Right atrium auricular region (tissue), 2 donors: ENCODE data around the gene SIAH3. TPM values are rescaled to one million over a fixed set of nuclear protein-coding genes. Genes with fewer than 3 reads are reported as not detected.
"Not testable (repeated sequence)": the region's sequence is repeated elsewhere in the genome, so short reads cannot be mapped to it uniquely, and the experiment has no call there.

ENCODE experiments used
- DNase-seq: peaks from one replicate; pipeline ENCODE4 v3.0.0-alpha.2; 2019; ENCODE audit warnings: low spot score
- H3K27ac ChIP-seq, 2 donors: fragments of 200-600 bp; sonication (generic); 1 replicate in 1 of 2; 2 replicates in 1 of 2; pipeline ENCODE4 v1.5.1; 2016 to 2019
- H3K27me3 ChIP-seq, 2 donors: fragments of 200-600 bp; sonication (generic); one replicate each; pipeline versions ENCODE4 v1.5.1 to v1.6.0; 2017 to 2019
- H3K36me3 ChIP-seq: fragments of 200-600 bp; sonication (generic); one replicate; pipeline ENCODE4 v1.5.1; 2016
- H3K4me1 ChIP-seq, 2 donors: fragments of 200-600 bp; sonication (generic); one replicate each; pipeline versions ENCODE4 v1.5.1 to v1.6.0; 2017 to 2019
- H3K4me3 ChIP-seq, 2 donors: fragments of 200-600 bp; sonication (generic); 1 replicate in 1 of 2; 2 replicates in 1 of 2; pipeline ENCODE4 v1.5.1; 2017 to 2019; ENCODE audit warnings: mild to moderate bottlenecking in 1 of 2, moderate library complexity in 1 of 2
- H3K9me3 ChIP-seq, 2 donors: fragments of 200-600 bp; sonication (generic); one replicate each; pipeline ENCODE4 v1.5.1; 2019
- CTCF ChIP-seq, 2 donors: fragments of 200-600 bp; sonication (generic); IDR thresholded peaks; one replicate each; pipeline ENCODE4 v1.5.1; 2019; ENCODE audit warnings: antibody characterized with exemption in 2 of 2
- total RNA-seq, 2 donors: library from RNA; depleted of rRNA; stranded (reverse); fragments of >200 nt; gene quantifications; one replicate each; pipeline ENCODE4 v1.1.0, GENCODE V29; 2016

The SIAH3 gene
- total RNA-seq, 2 donors from 2014 or later, result not detected

DNA sequence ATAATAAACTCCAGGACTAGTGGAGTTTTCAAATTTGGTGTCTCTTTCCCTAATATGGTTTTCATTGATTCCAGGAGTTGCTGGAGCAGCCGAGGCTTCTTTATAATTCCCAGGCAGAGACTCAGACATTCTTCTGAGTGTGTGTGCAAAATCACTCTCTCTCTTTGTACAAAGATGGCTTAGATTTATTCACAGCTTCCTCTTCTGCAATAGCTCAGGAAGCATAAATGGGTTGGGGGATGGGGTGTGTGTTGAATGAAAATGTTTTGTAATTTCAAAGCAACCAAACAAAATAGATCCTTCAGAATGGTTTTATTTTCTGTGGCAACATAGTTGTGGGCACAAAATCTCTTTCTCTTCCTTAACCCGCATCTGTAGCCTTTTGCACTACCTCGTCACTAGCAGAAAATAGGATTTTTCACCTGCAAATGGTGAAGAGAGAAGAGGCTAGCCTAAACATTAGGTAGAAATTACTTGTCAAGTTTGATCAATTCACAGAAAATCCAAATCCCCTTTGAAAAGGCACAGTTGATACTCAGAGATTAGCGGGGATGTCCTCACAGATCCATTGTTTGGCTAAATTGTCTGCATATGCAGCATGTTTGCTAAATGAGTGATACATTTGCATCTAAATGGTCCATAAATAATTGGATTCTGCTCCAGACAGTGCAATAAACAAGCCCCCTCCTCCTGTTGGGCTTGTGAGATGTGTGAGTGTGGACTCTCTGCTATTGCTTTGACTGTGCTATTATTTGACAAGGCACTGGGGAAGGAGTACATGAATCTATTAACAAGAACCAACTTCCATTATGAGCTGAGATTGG lies 82.7 kb downstream of the SIAH3 start:
- Histone ChIP-seq H3K27me3 (no peaks in the 10 kb centered on the region), H3K4me1 (no peaks in the 10 kb centered on the region), H3K4me3 (no peak overlapping the region), H3K9me3 (no peaks in the 10 kb centered on the region), H3K36me3 (no peaks in the 10 kb centered on the region), H3K27ac (no peak overlapping the region)
- no peak for DNase-seq
- TF ChIP-seq CTCF (IDR thresholded peaks at IDR 0.05), result no peak

- no peak for TF ChIP-seq CTCF (IDR thresholded peaks at IDR 0.05)
- H3K4me3 ChIP-seq, result no peak overlapping the region
- H3K27ac ChIP-seq, result no peak overlapping the region
These were observed 86.1 kb downstream of the SIAH3 start for GRCh38 chr13:45765464-45765863.

GRCh38 chr13:45763419-45763818 lies 88.1 kb downstream of the SIAH3 start:
- no peak overlapping the region for H3K27ac ChIP-seq
- no peak for TF ChIP-seq CTCF (IDR thresholded peaks at IDR 0.05)
- H3K9me3 ChIP-seq, result peaks cover 0 to 3% of the 10 kb centered on the region in 2 donors
- no peak overlapping the region for H3K4me3 ChIP-seq
- DNase-seq, result no peak
- no peaks in the 10 kb centered on the region for H3K4me1 ChIP-seq
- no peaks in the 10 kb centered on the region for H3K36me3 ChIP-seq
- H3K27me3 ChIP-seq, result no peaks in the 10 kb centered on the region

More at GRCh38 chr13:45765464-45765863, 86.1 kb downstream of the SIAH3 start:
- no peak for DNase-seq
- H3K9me3 ChIP-seq, result no peaks in the 10 kb centered on the region
- no peaks in the 10 kb centered on the region for H3K27me3 ChIP-seq
- no peaks in the 10 kb centered on the region for H3K36me3 ChIP-seq
- H3K4me1 ChIP-seq, result no peaks in the 10 kb centered on the region

GRCh38 chr13:45757589-45757988 lies 94.0 kb downstream of the SIAH3 start:
- peaks cover 0 to 18% of the 10 kb centered on the region in 2 donors for H3K9me3 ChIP-seq
- H3K36me3 ChIP-seq, H3K4me3 ChIP-seq, H3K27me3 ChIP-seq, H3K4me1 ChIP-seq, H3K27ac ChIP-seq, DNase-seq: not testable (repeated sequence)

GRCh38 chr13:45756498-45756897 lies 95.1 kb downstream of the SIAH3 start:
- H3K9me3 ChIP-seq, result peaks cover 0 to 18% of the 10 kb centered on the region in 2 donors
- not testable (repeated sequence) for DNase-seq, H3K27me3 ChIP-seq, H3K27ac ChIP-seq, H3K4me1 ChIP-seq, H3K36me3 ChIP-seq, H3K4me3 ChIP-seq

DNA sequence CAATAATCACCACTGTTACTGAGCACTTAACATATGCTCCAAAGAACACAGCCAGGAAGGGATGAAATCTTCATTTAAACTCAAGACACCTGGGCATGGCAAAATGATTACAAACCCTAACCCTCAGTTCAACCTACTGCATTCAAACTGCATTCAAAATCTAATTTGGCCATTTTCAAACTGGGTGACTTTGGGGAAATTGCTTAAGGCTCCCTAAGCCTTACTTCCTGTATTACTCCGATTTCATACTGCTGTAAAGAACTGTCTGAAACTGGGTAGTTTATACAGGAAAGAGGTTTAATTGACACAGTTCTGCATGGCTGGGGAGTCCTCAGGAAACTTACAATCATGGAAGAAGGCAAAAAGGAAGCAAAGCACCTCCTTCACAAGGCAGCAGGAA lies 99.0 kb downstream of the SIAH3 start:
- TF ChIP-seq CTCF (IDR thresholded peaks at IDR 0.05), result no peak
- Histone ChIP-seq H3K9me3 (peaks cover 0 to 6% of the 10 kb centered on the region in 2 donors), H3K4me1 (peaks cover 0 to 10% of the 10 kb centered on the region in 2 donors), H3K27me3 (no peaks in the 10 kb centered on the region), H3K36me3 (no peaks in the 10 kb centered on the region), H3K27ac (no peak overlapping the region), H3K4me3 (no peak overlapping the region)
- DNase-seq, result no peak

DNA sequence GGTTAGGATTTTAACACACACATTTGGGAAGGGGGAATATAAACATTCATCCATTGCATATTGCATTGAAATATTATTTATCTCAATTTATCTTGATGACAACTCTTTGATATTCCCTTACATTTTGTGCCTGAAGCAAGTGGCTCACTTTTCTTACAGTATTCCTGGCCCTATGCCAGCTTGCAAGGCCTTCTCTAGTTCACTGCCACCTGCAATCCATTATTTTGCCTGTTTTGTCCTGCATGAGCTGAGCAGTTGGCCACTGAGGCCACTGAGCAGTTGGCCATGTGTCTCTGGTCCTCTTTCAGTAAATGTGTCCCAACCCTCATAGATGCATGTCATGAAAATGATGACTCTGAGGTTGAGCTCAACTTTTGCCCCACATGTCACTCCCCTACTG lies 99.7 kb downstream of the SIAH3 start:
- Histone ChIP-seq H3K27ac (no peak overlapping the region), H3K36me3 (no peaks in the 10 kb centered on the region), H3K4me3 (no peak overlapping the region), H3K4me1 (peaks cover 0 to 10% of the 10 kb centered on the region in 2 donors), H3K9me3 (no peaks in the 10 kb centered on the region), H3K27me3 (no peaks in the 10 kb centered on the region)
- no peak for DNase-seq
- no peak for TF ChIP-seq CTCF (IDR thresholded peaks at IDR 0.05)
